ENCODE data around the gene HOXD8.

Gene HOXD8

GRCh38 chr2:176103742-176104315, 25.7 kb upstream of the HOXD8 start:
- no peak for DNase-seq (ENCODE audit: low read depth in 2 of 2)

GRCh38 chr2:176104316-176105077, 25.0 kb upstream of the HOXD8 start:
- DNase-seq (ENCODE audit: low read depth in 2 of 2) = no peak

- DNase-seq (ENCODE audit: low read depth in 2 of 2) = no peak
Observed at GRCh38 chr2:176105078-176105729, 24.3 kb upstream of the HOXD8 start.

- no peak for DNase-seq (ENCODE audit: low read depth in 2 of 2)
Observed at GRCh38 chr2:176105730-176106580, 23.6 kb upstream of the HOXD8 start.

GRCh38 chr2:176106581-176107539, 22.6 kb upstream of the HOXD8 start, which contains the start of gene HOXD11:
Gene HOXD11 (plus strand): TSS chr2:176107280. CDS start chr2:176107356, 76 bp downstream.
- no peak for DNase-seq (ENCODE audit: low read depth in 2 of 2)

GRCh38 chr2:176107731-176108181, 21.7 kb upstream of the HOXD8 start:
- no peak for DNase-seq (ENCODE audit: low read depth in 2 of 2)

GRCh38 chr2:176109192-176109901, 20.2 kb upstream of the HOXD8 start:
- no peak for DNase-seq (ENCODE audit: low read depth in 2 of 2)

- no peak for DNase-seq (ENCODE audit: low read depth in 2 of 2)
Observed at GRCh38 chr2:176109946-176110345, 19.6 kb upstream of the HOXD8 start.

- no peak for DNase-seq (ENCODE audit: low read depth in 2 of 2)
Observed at GRCh38 chr2:176110415-176111308, 18.8 kb upstream of the HOXD8 start.

GRCh38 chr2:176111309-176111663, 18.2 kb upstream of the HOXD8 start:
- DNase-seq (ENCODE audit: low read depth in 2 of 2) = no peak

GRCh38 chr2:176111846-176112374, 17.6 kb upstream of the HOXD8 start:
- DNase-seq (ENCODE audit: low read depth in 2 of 2) = no peak

GRCh38 chr2:176112375-176113302, 16.9 kb upstream of the HOXD8 start:
- DNase-seq (ENCODE audit: low read depth in 2 of 2) = no peak

- no peak for DNase-seq (ENCODE audit: low read depth in 2 of 2)
Observed at GRCh38 chr2:176114120-176114929, 15.2 kb upstream of the HOXD8 start.

GRCh38 chr2:176114930-176115625, 14.4 kb upstream of the HOXD8 start:
- DNase-seq (ENCODE audit: low read depth in 2 of 2) = no peak

GRCh38 chr2:176115883-176116813, 13.4 kb upstream of the HOXD8 start, which contains the start of gene HOXD10:
Gene HOXD10 (plus strand): TSS chr2:176116778. CDS start chr2:176116834, 56 bp downstream.
- no peak for DNase-seq (ENCODE audit: low read depth in 2 of 2)
